Liver (tissue), 9 donors: ENCODE results near the gene CFAP100. TPM values are rescaled to one million over a fixed set of nuclear protein-coding genes. Genes with fewer than 3 reads are reported as not detected.

Experiments used
- DNase-seq: peaks from one replicate; pipeline ENCODE4 v3.0.0-alpha.2; 2017; ENCODE audit warnings: low spot score
- H3K27ac ChIP-seq, 2 donors: one replicate each; pipeline ENCODE4 v1.7.0; 2013; ENCODE audit warnings: inconsistent platforms in 2 of 2, low read length in 2 of 2, control low read depth in 1 of 2, low read depth in 1 of 2, mild to moderate bottlenecking in 1 of 2
- H3K27me3 ChIP-seq, 4 donors: one replicate each; pipeline versions ENCODE4 v1.6.1 to v1.7.0; 2013; ENCODE audit warnings: low read length in 3 of 4, inconsistent platforms in 1 of 4, mild to moderate bottlenecking in 1 of 4, moderate library complexity in 1 of 4; ENCODE audit not compliant: control insufficient read depth in 4 of 4, insufficient read depth in 4 of 4
- H3K36me3 ChIP-seq, 4 donors: one replicate each; pipeline versions ENCODE4 v1.6.1 to v1.7.0; 2013; ENCODE audit warnings: low read length in 3 of 4, mild to moderate bottlenecking in 3 of 4, low read depth in 1 of 4, moderate library complexity in 1 of 4; ENCODE audit not compliant: control insufficient read depth in 4 of 4, insufficient read depth in 3 of 4
- H3K4me1 ChIP-seq, 4 donors: one replicate each; pipeline versions ENCODE4 v1.6.1 to v1.7.0; 2013; ENCODE audit warnings: low read length in 3 of 4, mild to moderate bottlenecking in 3 of 4, moderate library complexity in 1 of 4; ENCODE audit not compliant: control insufficient read depth in 4 of 4, insufficient read depth in 4 of 4
- H3K4me3 ChIP-seq, 3 donors: one replicate each; pipeline versions ENCODE4 v1.6.1 to v1.7.0; 2013; ENCODE audit warnings: low read length in 3 of 3, control low read depth in 1 of 3, low read depth in 1 of 3, mild to moderate bottlenecking in 1 of 3
- H3K9ac ChIP-seq, 2 donors: one replicate each; pipeline ENCODE4 v1.7.0; 2013; ENCODE audit warnings: low read length in 2 of 2, mild to moderate bottlenecking in 2 of 2, moderate library complexity in 2 of 2, control low read depth in 1 of 2, low read depth in 1 of 2
- H3K9me3 ChIP-seq, 4 donors: one replicate each; pipeline versions ENCODE4 v1.6.1 to v1.7.0; 2013; ENCODE audit warnings: low read length in 3 of 4; ENCODE audit not compliant: control insufficient read depth in 4 of 4
- ATF3 ChIP-seq: IDR thresholded peaks from 2 replicates; pipeline ENCODE4 v1.6.1; 2016; ENCODE audit warnings: antibody characterized with exemption
- CTCF ChIP-seq: fragments of 150-350 bp; IDR thresholded peaks from 2 replicates; pipeline ENCODE4 v1.5.1; 2017; ENCODE audit warnings: improper control_type of control experiment, low read depth, low read length; ENCODE audit not compliant: missing input control
- EGR1 ChIP-seq, 2 donors: IDR thresholded peaks; 2 replicates each; pipeline ENCODE4 v1.6.1; 2016 to 2018; ENCODE audit warnings: antibody characterized with exemption in 2 of 2, low read depth in 2 of 2
- FOXA1 ChIP-seq: IDR thresholded peaks from 2 replicates; pipeline ENCODE4 v1.6.1; 2016; ENCODE audit warnings: antibody characterized with exemption
- FOXA2 ChIP-seq: IDR thresholded peaks from 2 replicates; pipeline ENCODE4 v1.6.1; 2016; ENCODE audit warnings: antibody characterized with exemption
- GABPA ChIP-seq, 2 donors: IDR thresholded peaks in 1 of 2; conservative IDR thresholded peaks in 1 of 2; 2 replicates each; pipeline ENCODE4 v1.6.1; 2016; ENCODE audit warnings: antibody characterized with exemption in 2 of 2, mild to moderate bottlenecking in 1 of 2, moderate library complexity in 1 of 2
- HNF4G ChIP-seq: IDR thresholded peaks from 2 replicates; pipeline ENCODE4 v1.6.1; 2016; ENCODE audit warnings: antibody characterized with exemption
- JUND ChIP-seq, 2 donors: IDR thresholded peaks; 2 replicates each; pipeline ENCODE4 v1.6.1; 2016; ENCODE audit warnings: antibody characterized with exemption in 2 of 2
- MAX ChIP-seq: IDR thresholded peaks from 2 replicates; pipeline ENCODE4 v1.6.1; 2016; ENCODE audit warnings: antibody characterized with exemption
- RXRA ChIP-seq, 2 donors: IDR thresholded peaks; 2 replicates each; pipeline ENCODE4 v1.6.1; 2017 to 2018; ENCODE audit warnings: antibody characterized with exemption in 2 of 2, mild to moderate bottlenecking in 1 of 2
- SP1 ChIP-seq: IDR thresholded peaks from 2 replicates; pipeline ENCODE4 v1.6.1; 2018; ENCODE audit warnings: antibody characterized with exemption, mild to moderate bottlenecking
- TAF1 ChIP-seq: conservative IDR thresholded peaks from 2 replicates; pipeline ENCODE4 v1.6.1; 2016; ENCODE audit warnings: antibody characterized with exemption, mild to moderate bottlenecking
- YY1 ChIP-seq: IDR thresholded peaks from 2 replicates; pipeline ENCODE4 v1.6.1; 2016; ENCODE audit warnings: antibody characterized with exemption, mild to moderate bottlenecking
- WGBS: extraction: QIAGEN DNeasy Blood & Tissue Kit; methylation state at CpG from one replicate; pipeline ENCODE4 v1.1.7; 2013; 5-methylcytosine and 5-hydroxymethylcytosine counted together
- polyA plus RNA-seq, 2 donors: library from polyadenylated mRNA; stranded (reverse) in 1 of 2; unstranded in 1 of 2; fragments of 200-250 nt in 1 of 2; fragments of >200 nt in 1 of 2; fragmentation: Nextera tagmentation in 1 of 2; extraction: Ambion mirVana in 1 of 2; gene quantifications; one replicate each; pipeline versions ENCODE4 v1.2.1 to v1.2.3, GENCODE V29; 2013 to 2015
- total RNA-seq, 2 donors: library from RNA; depleted of rRNA; stranded (reverse); fragments of >200 nt; gene quantifications; one replicate each; pipeline ENCODE4 v1.2.3, GENCODE V29; 2014
- donor health status: healthy.
- donor health status: healthy.
- donor health status: healthy.
- donor health status: healthy.
- donor health status: healthy.

Gene CFAP100
- total and polyA plus RNA-seq, 4 donors: not detected

- 95% methylated on average over 3 of the region's 3 CpGs for WGBS
- no peak for DNase-seq
- no peak for TF ChIP-seq CTCF
- TF ChIP-seq FOXA1: no peak
- TF ChIP-seq RXRA (IDR thresholded peaks at IDR 0.05): no peak
- no peak for TF ChIP-seq ATF3
- no peak for TF ChIP-seq FOXA2
- no peak for TF ChIP-seq GABPA (IDR thresholded peaks at IDR 0.05 in 1 of 2, conservative IDR thresholded peaks at IDR 0.05 in 1 of 2)
- no peak for TF ChIP-seq TAF1
- TF ChIP-seq MAX: no peak
- TF ChIP-seq YY1: no peak
- no peak for TF ChIP-seq JUND (IDR thresholded peaks at IDR 0.05)
- no peak for TF ChIP-seq HNF4G
- no peak for TF ChIP-seq EGR1 (IDR thresholded peaks at IDR 0.05; ENCODE audit: low read depth in 2 of 2)
- no peak for TF ChIP-seq SP1
Observed at GRCh38 chr3:126442856-126443242, 48.1 kb downstream of the CFAP100 start.

GRCh38 chr3:126445506-126445905, 50.8 kb downstream of the CFAP100 start:
- Histone ChIP-seq H3K9ac (no peak overlapping the region), H3K27me3 (no peaks in the 10 kb centered on the region), H3K9me3 (no peaks in the 10 kb centered on the region), H3K36me3 (peaks cover 2 to 12% (median 3%) of the 10 kb centered on the region in 4 donors), H3K4me3 (no peak overlapping the region), H3K27ac (no peak overlapping the region), H3K4me1 (peaks cover 14 to 50% (median 47%) of the 10 kb centered on the region in 4 donors)
- no peak for TF ChIP-seq ATF3
- TF ChIP-seq SP1: no peak
- TF ChIP-seq MAX: no peak
- DNase-seq: no peak
- WGBS: 43% methylated on average over 5 of the region's 5 CpGs

More at GRCh38 chr3:126442856-126443242, 48.1 kb downstream of the CFAP100 start:
- Histone ChIP-seq H3K27me3 (no peaks in the 10 kb centered on the region), H3K9me3 (no peaks in the 10 kb centered on the region), H3K4me1 (peaks cover 10 to 26% (median 22%) of the 10 kb centered on the region in 4 donors), H3K27ac (no peak overlapping the region), H3K9ac (no peak overlapping the region), H3K36me3 (peaks cover 5 to 31% (median 13%) of the 10 kb centered on the region in 4 donors), H3K4me3 (no peak overlapping the region)

GRCh38 chr3:126446301-126446700, 51.6 kb downstream of the CFAP100 start:
- 87% methylated on average over 8 of the region's 8 CpGs for WGBS
- Histone ChIP-seq H3K4me1 (peaks cover 14 to 56% (median 49%) of the 10 kb centered on the region in 4 donors), H3K27me3 (no peaks in the 10 kb centered on the region), H3K9ac (no peak overlapping the region), H3K36me3 (peaks cover 2 to 10% (median 4%) of the 10 kb centered on the region in 4 donors), H3K9me3 (no peaks in the 10 kb centered on the region), H3K27ac (peak overlapping the region in 1 of 2 donors; percentile 29), H3K4me3 (no peak overlapping the region)
- DNase-seq: peak; percentile 30
- TF ChIP-seq TAF1 (no peak), RXRA (IDR thresholded peaks at IDR 0.05) (peak in 1 of 2 donors; percentile 6), SP1 (no peak), ATF3 (no peak)
